Large intestine (tissue), 12 donors: ENCODE measurements around the gene UNC13D. TPM values are rescaled to one million over a fixed set of nuclear protein-coding genes. Genes with fewer than 3 reads are reported as not detected.
A peak's percentile ranks its signal among the peaks of the same experiment; 100 is the strongest.
"Not testable (repeated sequence)": the region's sequence is repeated elsewhere in the genome, so short reads cannot be mapped to it uniquely, and the experiment has no call there.

ENCODE experiments used
- DNase-seq, 2 donors: peaks; one replicate each; pipeline versions ENCODE4 v3.0.0 to v3.0.0-alpha.2; 2013
- H3K27ac ChIP-seq: one replicate; pipeline ENCODE4 v1.5.1; 2013; ENCODE audit warnings: low read length
- H3K27me3 ChIP-seq: 2 replicates; pipeline ENCODE4 v1.6.1; 2013; ENCODE audit warnings: low read length; ENCODE audit not compliant: control insufficient read depth, insufficient read depth
- H3K36me3 ChIP-seq: 2 replicates; pipeline ENCODE4 v1.6.1; 2013; ENCODE audit warnings: low read length; ENCODE audit not compliant: control insufficient read depth, insufficient read depth
- H3K4me1 ChIP-seq: one replicate; pipeline ENCODE4 v1.6.1; 2013; ENCODE audit warnings: low read length; ENCODE audit not compliant: control insufficient read depth, insufficient read depth
- H3K4me3 ChIP-seq: one replicate; pipeline ENCODE4 v1.5.1; 2013; ENCODE audit warnings: low read length
- H3K9me3 ChIP-seq: one replicate; pipeline ENCODE4 v1.6.1; 2013; ENCODE audit warnings: mild to moderate bottlenecking, low read depth, low read length, moderate library complexity; ENCODE audit not compliant: control insufficient read depth
- WGBS: methylation state at CpG from one replicate; pipeline ENCODE4 v1.1.5; 2013; ENCODE audit warnings: low lambda C conversion rate; ENCODE audit not compliant: insufficient coverage; 5-methylcytosine and 5-hydroxymethylcytosine counted together
- long read RNA-seq, 11 donors: transcript quantifications; one replicate each; lab custom pipeline, GENCODE V29; 2026
- polyA plus RNA-seq: library from polyadenylated mRNA; unstranded; fragments of 120-200 nt; gene quantifications from one replicate; pipeline ENCODE4 v1.2.1, GENCODE V29; 2013

UNC13D gene
- 55.8 TPM for polyA plus RNA-seq
- long read RNA-seq, donor 1, result 0 reads
- long read RNA-seq, donor 2, full-length matches to known transcripts, result 1 of 1 reads
- long read RNA-seq, donor 2, partial matches to known transcripts, result 0 of 1 reads
- long read RNA-seq, donor 2, other reads (novel, unspliced or antisense), result 0 of 1 reads
- long read RNA-seq, donor 3, result 0 reads
- long read RNA-seq, donor 4, result 0 reads
- long read RNA-seq, donor 5, result 0 reads
- long read RNA-seq, donor 6, full-length matches to known transcripts, result 1 of 15 reads
- long read RNA-seq, donor 6, partial matches to known transcripts, result 14 of 15 reads
- long read RNA-seq, donor 6, other reads (novel, unspliced or antisense), result 0 of 15 reads
- long read RNA-seq, donor 7, result 0 reads
- long read RNA-seq, donor 8, result 0 reads
- long read RNA-seq, donor 9, result 0 reads
- long read RNA-seq, donor 10, full-length matches to known transcripts, result 3 of 24 reads
- long read RNA-seq, donor 10, partial matches to known transcripts, result 21 of 24 reads
- long read RNA-seq, donor 10, other reads (novel, unspliced or antisense), result 0 of 24 reads
- long read RNA-seq, donor 11, partial matches to known transcripts, result 0 of 1 reads
- long read RNA-seq, donor 11, other reads (novel, unspliced or antisense), result 0 of 1 reads

GRCh38 chr17:75843577-75844529, at the start of gene UNC13D:
Gene UNC13D (minus strand): TSS chr17:75844404. CDS start chr17:75844337, 67 bp downstream.
- H3K9me3 ChIP-seq, result no peaks in the 10 kb centered on the region
- peak within 1 kb of the TSS; percentile 82 for H3K27ac ChIP-seq
- H3K4me1 ChIP-seq, result peaks cover 49% of the 10 kb centered on the region
- peak in 1 of 2 donors; percentile 71 for DNase-seq
- no CpG with 5 or more reads among the region's 35 CpGs for WGBS
- H3K4me3 ChIP-seq, result peak within 1 kb of the TSS; percentile 44
- H3K36me3 ChIP-seq, result peaks cover 32% of the 10 kb centered on the region
- H3K27me3 ChIP-seq, result no peaks in the 10 kb centered on the region

GRCh38 chr17:75893305-75894048, 49.3 kb upstream of the UNC13D start:
- Histone ChIP-seq H3K9me3 (peaks cover 5% of the 10 kb centered on the region), H3K27me3 (no peaks in the 10 kb centered on the region), H3K4me3 (no peak overlapping the region), H3K36me3 (peaks cover 35% of the 10 kb centered on the region), H3K27ac (no peak overlapping the region), H3K4me1 (peaks cover 28% of the 10 kb centered on the region)
- DNase-seq, result no peak
- WGBS, result 92% methylated on average over 6 of the region's 18 CpGs

GRCh38 chr17:75892556-75893224, 48.5 kb upstream of the UNC13D start:
- no CpG with 5 or more reads among the region's 16 CpGs for WGBS
- peaks cover 28% of the 10 kb centered on the region for H3K4me1 ChIP-seq
- peaks cover 5% of the 10 kb centered on the region for H3K9me3 ChIP-seq
- no peaks in the 10 kb centered on the region for H3K27me3 ChIP-seq
- H3K36me3 ChIP-seq, result peaks cover 30% of the 10 kb centered on the region
- no peak overlapping the region for H3K27ac ChIP-seq
- DNase-seq, result no peak
- H3K4me3 ChIP-seq, result no peak overlapping the region

- Histone ChIP-seq H3K4me3 (no peak overlapping the region), H3K9me3 (peaks cover 5% of the 10 kb centered on the region), H3K4me1 (peaks cover 23% of the 10 kb centered on the region), H3K36me3 (peaks cover 30% of the 10 kb centered on the region), H3K27me3 (no peaks in the 10 kb centered on the region), H3K27ac (no peak overlapping the region)
- WGBS, result no CpG with 5 or more reads among the region's 32 CpGs
- peak in 1 of 2 donors; percentile 52 for DNase-seq
These were observed 47.7 kb upstream of the UNC13D start for GRCh38 chr17:75891605-75892555.

- Histone ChIP-seq H3K9me3 (peaks cover 5% of the 10 kb centered on the region), H3K4me1 (peaks cover 23% of the 10 kb centered on the region), H3K27me3 (no peaks in the 10 kb centered on the region), H3K4me3 (no peak overlapping the region), H3K36me3 (peaks cover 30% of the 10 kb centered on the region), H3K27ac (no peak overlapping the region)
- 93% methylated on average over 3 of the region's 31 CpGs for WGBS
- DNase-seq, result peak in 1 of 2 donors; percentile 35
These were observed 46.9 kb upstream of the UNC13D start for GRCh38 chr17:75891022-75891604.

GRCh38 chr17:75889454-75889853, 45.2 kb upstream of the UNC13D start:
- Histone ChIP-seq H3K4me3 (no peak overlapping the region), H3K9me3 (peaks cover 5% of the 10 kb centered on the region), H3K27me3 (no peaks in the 10 kb centered on the region), H3K4me1 (peaks cover 12% of the 10 kb centered on the region), H3K36me3 (peaks cover 30% of the 10 kb centered on the region), H3K27ac (no peak overlapping the region)
- DNase-seq, result no peak
- no CpG with 5 or more reads among the region's 6 CpGs for WGBS

- peaks cover 12% of the 10 kb centered on the region for H3K4me1 ChIP-seq
- DNase-seq, result no peak
- H3K36me3 ChIP-seq, result peaks cover 30% of the 10 kb centered on the region
- WGBS, result no CpG with 5 or more reads among the region's 6 CpGs
- no peak overlapping the region for H3K4me3 ChIP-seq
- no peaks in the 10 kb centered on the region for H3K27me3 ChIP-seq
- H3K27ac ChIP-seq, result no peak overlapping the region
- H3K9me3 ChIP-seq, result peaks cover 5% of the 10 kb centered on the region
These were observed 44.3 kb upstream of the UNC13D start for GRCh38 chr17:75888484-75888883.

GRCh38 chr17:75885860-75886259, 41.7 kb upstream of the UNC13D start:
- not testable (repeated sequence) for H3K9me3 ChIP-seq, H3K27me3 ChIP-seq, DNase-seq, H3K4me1 ChIP-seq, H3K27ac ChIP-seq, H3K4me3 ChIP-seq
- no CpG with 5 or more reads among the region's 9 CpGs for WGBS
- peaks cover 16% of the 10 kb centered on the region for H3K36me3 ChIP-seq
